ENCODE measurements around the gene GRM8.

Gene GRM8

GRCh38 chr7:127057918-127058317 lies 194.8 kb downstream of the GRM8 start:
- Histone ChIP-seq H4K20me1 (ENCODE audit: insufficient read depth, low read length) (no peaks in the 10 kb centered on the region), H3K4me1 (ENCODE audit: low read length) (no peaks in the 10 kb centered on the region), H3K36me3 (replicated peaks; ENCODE audit: insufficient read depth, low read length) (no peaks in the 10 kb centered on the region), H3K27ac (ENCODE audit: low read length) (no peak overlapping the region), H3K9me2 (replicated peaks; ENCODE audit: insufficient read depth, low read length) (no peaks in the 10 kb centered on the region), H3K79me2 (ENCODE audit: low read length) (no peaks in the 10 kb centered on the region), H3K27me3 (replicated peaks; ENCODE audit: insufficient read depth, low read length) (no peaks in the 10 kb centered on the region), H3K9me3 (replicated peaks; ENCODE audit: insufficient read depth, low read length) (no peaks in the 10 kb centered on the region), H3F3A (ENCODE audit: insufficient read depth, low read length) (no peaks in the 10 kb centered on the region), H3K9ac (ENCODE audit: low read length) (no peak overlapping the region), H3K4me2 (ENCODE audit: low read depth, low read length) (no peak overlapping the region), H2AFZ (ENCODE audit: low read length) (no peak overlapping the region), H3K4me3 (ENCODE audit: low read length) (no peak overlapping the region)
- DNase-seq = no peak
- TF ChIP-seq, protein P1, sequence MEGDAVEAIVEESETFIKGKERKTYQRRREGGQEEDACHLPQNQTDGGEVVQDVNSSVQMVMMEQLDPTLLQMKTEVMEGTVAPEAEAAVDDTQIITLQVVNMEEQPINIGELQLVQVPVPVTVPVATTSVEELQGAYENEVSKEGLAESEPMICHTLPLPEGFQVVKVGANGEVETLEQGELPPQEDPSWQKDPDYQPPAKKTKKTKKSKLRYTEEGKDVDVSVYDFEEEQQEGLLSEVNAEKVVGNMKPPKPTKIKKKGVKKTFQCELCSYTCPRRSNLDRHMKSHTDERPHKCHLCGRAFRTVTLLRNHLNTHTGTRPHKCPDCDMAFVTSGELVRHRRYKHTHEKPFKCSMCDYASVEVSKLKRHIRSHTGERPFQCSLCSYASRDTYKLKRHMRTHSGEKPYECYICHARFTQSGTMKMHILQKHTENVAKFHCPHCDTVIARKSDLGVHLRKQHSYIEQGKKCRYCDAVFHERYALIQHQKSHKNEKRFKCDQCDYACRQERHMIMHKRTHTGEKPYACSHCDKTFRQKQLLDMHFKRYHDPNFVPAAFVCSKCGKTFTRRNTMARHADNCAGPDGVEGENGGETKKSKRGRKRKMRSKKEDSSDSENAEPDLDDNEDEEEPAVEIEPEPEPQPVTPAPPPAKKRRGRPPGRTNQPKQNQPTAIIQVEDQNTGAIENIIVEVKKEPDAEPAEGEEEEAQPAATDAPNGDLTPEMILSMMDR (IDR thresholded peaks at IDR 0.05; ENCODE audit: low read length) = no peak
- TF ChIP-seq EZH2 (optimal IDR thresholded peaks at IDR 0.05; ENCODE audit: low read depth, low read length) = no peak
- TF ChIP-seq EZH2phosphoT487 (IDR thresholded peaks at IDR 0.05; ENCODE audit: low read length) = no peak

- TF ChIP-seq, protein P1 (IDR thresholded peaks at IDR 0.05; ENCODE audit: low read length) = no peak
- no peak overlapping the region for H3K4me3 ChIP-seq (ENCODE audit: low read length)
- no peaks in the 10 kb centered on the region for H4K20me1 ChIP-seq (ENCODE audit: insufficient read depth, low read length)
- H3K9ac ChIP-seq (ENCODE audit: low read length) = no peak overlapping the region
- no peaks in the 10 kb centered on the region for H3K4me1 ChIP-seq (ENCODE audit: low read length)
- H3K4me2 ChIP-seq (ENCODE audit: low read depth, low read length) = no peak overlapping the region
- H2AFZ ChIP-seq (ENCODE audit: low read length) = no peak overlapping the region
- no peaks in the 10 kb centered on the region for H3K36me3 ChIP-seq (replicated peaks; ENCODE audit: insufficient read depth, low read length)
- no peaks in the 10 kb centered on the region for H3K27me3 ChIP-seq (replicated peaks; ENCODE audit: insufficient read depth, low read length)
- H3K9me2 ChIP-seq (replicated peaks; ENCODE audit: insufficient read depth, low read length) = no peaks in the 10 kb centered on the region
- no peaks in the 10 kb centered on the region for H3F3A ChIP-seq (ENCODE audit: insufficient read depth, low read length)
- H3K79me2 ChIP-seq (ENCODE audit: low read length) = no peaks in the 10 kb centered on the region
- no peaks in the 10 kb centered on the region for H3K9me3 ChIP-seq (replicated peaks; ENCODE audit: insufficient read depth, low read length)
- no peak for DNase-seq
- no peak overlapping the region for H3K27ac ChIP-seq (ENCODE audit: low read length)
Measured at GRCh38 chr7:127056202-127056601, 196.5 kb downstream of the GRM8 start.

DNA sequence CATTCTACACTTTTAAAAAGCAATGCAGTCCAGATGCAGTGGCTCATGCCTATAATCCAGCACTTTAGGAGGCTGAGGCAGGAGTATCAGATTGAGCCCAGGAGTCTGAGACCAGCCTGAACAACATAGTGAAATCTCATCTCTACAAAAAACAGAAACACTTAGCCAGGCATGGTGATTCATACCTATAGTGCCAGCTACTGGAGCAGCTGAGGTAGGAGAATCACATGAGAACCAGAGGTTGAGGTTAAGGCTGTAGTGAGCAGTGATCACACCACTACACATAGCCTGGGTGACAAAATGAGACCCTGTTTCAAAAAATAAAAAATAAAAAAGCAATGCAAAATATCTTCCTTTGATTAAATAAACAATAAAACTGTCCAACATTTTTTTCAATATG lies 205.2 kb downstream of the GRM8 start:
- TF ChIP-seq, protein P1 (IDR thresholded peaks at IDR 0.05; ENCODE audit: low read length) = no peak
- TF ChIP-seq EZH2phosphoT487 (IDR thresholded peaks at IDR 0.05; ENCODE audit: low read length) (no peak), EZH2 (optimal IDR thresholded peaks at IDR 0.05; ENCODE audit: low read depth, low read length) (no peak)
- H3K9ac ChIP-seq (ENCODE audit: low read length) = no peak overlapping the region
- H3K79me2 ChIP-seq (ENCODE audit: low read length) = no peaks in the 10 kb centered on the region
- no peak overlapping the region for H3K4me2 ChIP-seq (ENCODE audit: low read depth, low read length)
- H3K4me3 ChIP-seq (ENCODE audit: low read length) = no peak overlapping the region
- H3K27me3 ChIP-seq (replicated peaks; ENCODE audit: insufficient read depth, low read length) = no peaks in the 10 kb centered on the region
- no peak overlapping the region for H3K27ac ChIP-seq (ENCODE audit: low read length)
- H3K36me3 ChIP-seq (replicated peaks; ENCODE audit: insufficient read depth, low read length) = no peaks in the 10 kb centered on the region
- no peak overlapping the region for H2AFZ ChIP-seq (ENCODE audit: low read length)
- no peaks in the 10 kb centered on the region for H3K9me3 ChIP-seq (replicated peaks; ENCODE audit: insufficient read depth, low read length)
- H3F3A ChIP-seq (ENCODE audit: insufficient read depth, low read length) = no peaks in the 10 kb centered on the region
- H3K4me1 ChIP-seq (ENCODE audit: low read length) = no peaks in the 10 kb centered on the region
- H4K20me1 ChIP-seq (ENCODE audit: insufficient read depth, low read length) = no peaks in the 10 kb centered on the region
- H3K9me2 ChIP-seq (replicated peaks; ENCODE audit: insufficient read depth, low read length) = no peaks in the 10 kb centered on the region
- no peak for DNase-seq
